GM10847 (cell line): ENCODE measurements around the gene GPR62.

Source experiments
- POLR2A ChIP-seq: IDR thresholded peaks from 2 replicates; pipeline ENCODE4 v1.6.1; 2011; ENCODE audit not compliant: insufficient read length; ENCODE audit errors: extremely low read depth

The GPR62 gene

GRCh38 chr3:51988286-51989146 lies 33.3 kb downstream of the GPR62 start:
- TF ChIP-seq POLR2A = no peak

- TF ChIP-seq POLR2A = peak; percentile 8
Measured at GRCh38 chr3:51992017-51992682, 37.0 kb downstream of the GPR62 start.

GRCh38 chr3:51994530-51994929 lies 39.3 kb downstream of the GPR62 start:
- no peak for TF ChIP-seq POLR2A

- peak; percentile 98 for TF ChIP-seq POLR2A
Measured at GRCh38 chr3:51995346-51996163, 40.4 kb downstream of the GPR62 start, which contains the start of gene RPL29. RPL29 (minus strand) TSS chr3:51995895; CDS start chr3:51995461, 434 bp downstream.

GRCh38 chr3:51997172-51997571 lies 42.0 kb downstream of the GPR62 start:
- no peak for TF ChIP-seq POLR2A

GRCh38 chr3:51997935-51998596 lies 42.9 kb downstream of the GPR62 start:
- no peak for TF ChIP-seq POLR2A

- no peak for TF ChIP-seq POLR2A
Measured at GRCh38 chr3:51998774-51999173, 43.6 kb downstream of the GPR62 start.

- no peak for TF ChIP-seq POLR2A
Measured at GRCh38 chr3:51999846-52000245, 44.7 kb downstream of the GPR62 start.

- no peak for TF ChIP-seq POLR2A
Measured at GRCh38 chr3:52001443-52001974, 46.3 kb downstream of the GPR62 start.

- TF ChIP-seq POLR2A = no peak
Measured at GRCh38 chr3:52002748-52003147, 47.6 kb downstream of the GPR62 start.

- no peak for TF ChIP-seq POLR2A
Measured at GRCh38 chr3:52004163-52004787, 49.1 kb downstream of the GPR62 start.

GRCh38 chr3:52004906-52005395 lies 49.8 kb downstream of the GPR62 start:
- TF ChIP-seq POLR2A = no peak

- TF ChIP-seq POLR2A = no peak
Measured at GRCh38 chr3:52005571-52005986, 50.4 kb downstream of the GPR62 start.
